Memory B cell (primary cell): ENCODE data around the gene UNC79.

ENCODE experiments used
- ATAC-seq: fragments of 150-1000 bp; cut with Tn5 transposase; 2 replicates; pipeline ENCODE4 v1.10.0; 2021; ENCODE audit warnings: low read depth, mild to moderate bottlenecking, moderate library complexity
- DNase-seq, 2 donors: peaks; one replicate each; pipeline ENCODE4 v3.0.0; 2022; ENCODE audit warnings: low spot score in 2 of 2
- H3K27ac Mint-ChIP-seq: one replicate; pipeline ENCODE4 v1.8.0; 2022; ENCODE audit warnings: mild to moderate bottlenecking, moderate library complexity, mixed read lengths
- H3K27me3 Mint-ChIP-seq: one replicate; pipeline ENCODE4 v1.8.0; 2022; ENCODE audit warnings: mixed read lengths
- H3K36me3 Mint-ChIP-seq: one replicate; pipeline ENCODE4 v1.8.0; 2022; ENCODE audit warnings: mild to moderate bottlenecking, mixed read lengths
- H3K4me1 Mint-ChIP-seq: one replicate; pipeline ENCODE4 v1.8.0; 2022; ENCODE audit warnings: mixed read lengths
- H3K4me3 Mint-ChIP-seq: one replicate; pipeline ENCODE4 v1.8.0; 2022; ENCODE audit warnings: mild to moderate bottlenecking, moderate library complexity, mixed read lengths
- H3K9me3 Mint-ChIP-seq: one replicate; pipeline ENCODE4 v1.8.0; 2022; ENCODE audit warnings: mixed read lengths

The UNC79 gene

GRCh38 chr14:93705513-93706156, 274.9 kb downstream of the UNC79 start:
- no peak overlapping the region for H3K4me3 Mint-ChIP-seq
- no peak for DNase-seq
- ATAC-seq: no peak
- no peak overlapping the region for H3K27ac Mint-ChIP-seq
- no peaks in the 10 kb centered on the region for H3K9me3 Mint-ChIP-seq
- no peaks in the 10 kb centered on the region for H3K4me1 Mint-ChIP-seq
- no peaks in the 10 kb centered on the region for H3K36me3 Mint-ChIP-seq
- peaks cover 10% of the 10 kb centered on the region for H3K27me3 Mint-ChIP-seq

GRCh38 chr14:93706360-93706955, 275.7 kb downstream of the UNC79 start:
- ATAC-seq: no peak

GRCh38 chr14:93707475-93707874, 276.7 kb downstream of the UNC79 start:
- DNase-seq (no peak), ATAC-seq (no peak)
- Mint-ChIP-seq H3K9me3 (no peaks in the 10 kb centered on the region), H3K27me3 (peaks cover 9% of the 10 kb centered on the region), H3K4me3 (no peak overlapping the region), H3K4me1 (no peaks in the 10 kb centered on the region), H3K27ac (no peak overlapping the region), H3K36me3 (no peaks in the 10 kb centered on the region)

More at GRCh38 chr14:93706360-93706955, 275.7 kb downstream of the UNC79 start:
- Mint-ChIP-seq H3K4me1 (no peaks in the 10 kb centered on the region), H3K27me3 (peaks cover 10% of the 10 kb centered on the region), H3K36me3 (no peaks in the 10 kb centered on the region), H3K4me3 (no peak overlapping the region), H3K9me3 (no peaks in the 10 kb centered on the region), H3K27ac (no peak overlapping the region)
- no peak for DNase-seq

- no peaks in the 10 kb centered on the region for H3K4me1 Mint-ChIP-seq
- no peaks in the 10 kb centered on the region for H3K36me3 Mint-ChIP-seq
- no peak overlapping the region for H3K4me3 Mint-ChIP-seq
- ATAC-seq (no peak), DNase-seq (no peak)
- H3K9me3 Mint-ChIP-seq: no peaks in the 10 kb centered on the region
- H3K27me3 Mint-ChIP-seq: peaks cover 7% of the 10 kb centered on the region
- H3K27ac Mint-ChIP-seq: no peak overlapping the region
These were observed 277.6 kb downstream of the UNC79 start for GRCh38 chr14:93708311-93708734.

- Mint-ChIP-seq H3K36me3 (no peaks in the 10 kb centered on the region), H3K4me3 (no peak overlapping the region), H3K9me3 (no peaks in the 10 kb centered on the region), H3K4me1 (no peaks in the 10 kb centered on the region), H3K27ac (no peak overlapping the region), H3K27me3 (peaks cover 5% of the 10 kb centered on the region)
- ATAC-seq (no peak), DNase-seq (no peak)
These were observed 278.1 kb downstream of the UNC79 start for GRCh38 chr14:93708800-93709199.

- ATAC-seq: no peak
- Mint-ChIP-seq H3K4me3 (no peak overlapping the region), H3K36me3 (no peaks in the 10 kb centered on the region), H3K9me3 (no peaks in the 10 kb centered on the region), H3K4me1 (no peaks in the 10 kb centered on the region), H3K27me3 (peaks cover 5% of the 10 kb centered on the region), H3K27ac (no peak overlapping the region)
- no peak for DNase-seq
These were observed 278.5 kb downstream of the UNC79 start for GRCh38 chr14:93709249-93709648.

GRCh38 chr14:93712079-93712837, 281.5 kb downstream of the UNC79 start:
- no peak overlapping the region for H3K4me3 Mint-ChIP-seq
- H3K4me1 Mint-ChIP-seq: no peaks in the 10 kb centered on the region
- peaks cover 10% of the 10 kb centered on the region for H3K27me3 Mint-ChIP-seq
- no peak for DNase-seq
- no peak for ATAC-seq
- H3K36me3 Mint-ChIP-seq: no peaks in the 10 kb centered on the region
- H3K27ac Mint-ChIP-seq: no peak overlapping the region
- no peaks in the 10 kb centered on the region for H3K9me3 Mint-ChIP-seq

- Mint-ChIP-seq H3K27ac (no peak overlapping the region), H3K4me3 (no peak overlapping the region), H3K4me1 (no peaks in the 10 kb centered on the region), H3K36me3 (no peaks in the 10 kb centered on the region), H3K9me3 (no peaks in the 10 kb centered on the region), H3K27me3 (peaks cover 10% of the 10 kb centered on the region)
- DNase-seq (no peak), ATAC-seq (no peak)
These were observed 282.3 kb downstream of the UNC79 start for GRCh38 chr14:93712838-93713724.

GRCh38 chr14:93713726-93714405, 283.1 kb downstream of the UNC79 start:
- no peak overlapping the region for H3K4me3 Mint-ChIP-seq
- ATAC-seq (no peak), DNase-seq (no peak)
- no peaks in the 10 kb centered on the region for H3K4me1 Mint-ChIP-seq
- H3K27ac Mint-ChIP-seq: no peak overlapping the region
- no peaks in the 10 kb centered on the region for H3K9me3 Mint-ChIP-seq
- H3K27me3 Mint-ChIP-seq: peaks cover 10% of the 10 kb centered on the region
- H3K36me3 Mint-ChIP-seq: no peaks in the 10 kb centered on the region

- Mint-ChIP-seq H3K36me3 (no peaks in the 10 kb centered on the region), H3K9me3 (no peaks in the 10 kb centered on the region), H3K27me3 (peaks cover 10% of the 10 kb centered on the region), H3K4me3 (no peak overlapping the region), H3K4me1 (no peaks in the 10 kb centered on the region), H3K27ac (no peak overlapping the region)
- DNase-seq (no peak), ATAC-seq (no peak)
These were observed 283.9 kb downstream of the UNC79 start for GRCh38 chr14:93714605-93715004.

- Mint-ChIP-seq H3K4me1 (no peaks in the 10 kb centered on the region), H3K36me3 (no peaks in the 10 kb centered on the region), H3K4me3 (no peak overlapping the region), H3K27ac (no peak overlapping the region), H3K9me3 (no peaks in the 10 kb centered on the region), H3K27me3 (peaks cover 10% of the 10 kb centered on the region)
- ATAC-seq (no peak), DNase-seq (no peak)
These were observed 284.7 kb downstream of the UNC79 start for GRCh38 chr14:93715279-93715927.

- H3K27ac Mint-ChIP-seq: no peak overlapping the region
- DNase-seq (no peak), ATAC-seq (no peak)
- no peak overlapping the region for H3K4me3 Mint-ChIP-seq
- H3K27me3 Mint-ChIP-seq: peaks cover 10% of the 10 kb centered on the region
- no peaks in the 10 kb centered on the region for H3K36me3 Mint-ChIP-seq
- no peaks in the 10 kb centered on the region for H3K4me1 Mint-ChIP-seq
- no peaks in the 10 kb centered on the region for H3K9me3 Mint-ChIP-seq
These were observed 285.4 kb downstream of the UNC79 start for GRCh38 chr14:93716002-93716745.
